GM12878 (cell line): ENCODE results near the gene SYNJ2.

ENCODE experiments used
- CBX5 ChIP-seq: sonication (generic); IDR thresholded peaks from 2 replicates; pipeline ENCODE4 v1.6.1; 2016; ENCODE audit warnings: low read depth, moderate library complexity, mild to moderate bottlenecking, inconsistent platforms
- CEBPB ChIP-seq, 2 experiments: fragments of 150-350 bp in 1 of 2; IDR thresholded peaks; 2 replicates each; pipeline ENCODE4 v1.6.1; 2012 to 2014; ENCODE audit warnings: low read depth in 2 of 2, low read length in 2 of 2, borderline replicate concordance in 1 of 2, inconsistent platforms in 1 of 2
- CREB1 ChIP-seq: IDR thresholded peaks from 2 replicates; pipeline ENCODE4 v1.6.1; 2012; ENCODE audit warnings: low read depth, mild to moderate bottlenecking, inconsistent platforms
- CTCF ChIP-seq, 3 experiments: IDR thresholded peaks in 2 of 3; conservative IDR thresholded peaks in 1 of 3; 2 replicates each; pipeline ENCODE4 v1.5.1; 2011; ENCODE audit warnings: low read depth in 3 of 3, low read length in 3 of 3, mild to moderate bottlenecking in 3 of 3, control low read depth in 2 of 3, moderate library complexity in 2 of 3, inconsistent platforms in 1 of 3, mixed read lengths in 1 of 3; ENCODE audit not compliant: control insufficient read depth in 2 of 3, insufficient read depth in 1 of 3; ENCODE audit errors: extremely low read depth in 1 of 3
- MYC ChIP-seq: IDR thresholded peaks from 2 replicates; pipeline ENCODE4 v1.6.1; 2011; ENCODE audit warnings: mild to moderate bottlenecking, low read length, moderate library complexity, inconsistent platforms; ENCODE audit not compliant: insufficient read depth, insufficient replicate concordance, insufficient read length, severe bottlenecking
- SUZ12 ChIP-seq: fragments of 200-600 bp; sonication (generic); IDR thresholded peaks from one replicate; pipeline ENCODE4 v1.6.1; 2018; ENCODE audit warnings: antibody characterized with exemption, mild to moderate bottlenecking; ENCODE audit not compliant: unreplicated experiment
- YY1 ChIP-seq: IDR thresholded peaks from 2 replicates; pipeline ENCODE4 v1.6.1; 2011; ENCODE audit warnings: low read depth, mild to moderate bottlenecking, low read length
- ZNF274 ChIP-seq: IDR thresholded peaks from one replicate; pipeline ENCODE4 v1.8.0; 2011; ENCODE audit not compliant: insufficient read length, insufficient read depth

- TF ChIP-seq MYC (no peak), CTCF (IDR thresholded peaks at IDR 0.05 in 2 of 3, conservative IDR thresholded peaks at IDR 0.05 in 1 of 3; ENCODE audit: control insufficient read depth in 2 of 3, extremely low read depth in 1 of 3, insufficient read depth in 1 of 3, low read depth in 3 of 3, low read length in 3 of 3) (no peak), CEBPB (IDR thresholded peaks at IDR 0.05; ENCODE audit: borderline replicate concordance in 1 of 2, low read depth in 2 of 2, low read length in 2 of 2) (no peak), ZNF274 (no peak), CREB1 (no peak), SUZ12 (no peak), YY1 (no peak), CBX5 (no peak)
Observed at GRCh38 chr6:157967020-157967419, 14.6 kb upstream of the SYNJ2 start.
